Activated effector memory CD4-positive, alpha-beta T cell treated with Interleukin-2 at 50 U/mL for 16 hours (primary cell): ENCODE measurements around the gene MLN.

Experiments
- DNase-seq: peaks from one replicate; pipeline ENCODE4 v3.0.0-alpha.2; 2020

MLN gene

GRCh38 chr6:33803571-33804053 lies at the start of gene MLN:
MLN (minus strand) TSS chr6:33804003; CDS start chr6:33801163, 2,840 bp downstream.
- DNase-seq, result no peak

- DNase-seq, result no peak
Observed at GRCh38 chr6:33853026-33853425, 49.2 kb upstream of the MLN start.

- no peak for DNase-seq
Observed at GRCh38 chr6:33851959-33852358, 48.2 kb upstream of the MLN start.

- no peak for DNase-seq
Observed at GRCh38 chr6:33850869-33851541, 47.2 kb upstream of the MLN start.

- no peak for DNase-seq
Observed at GRCh38 chr6:33850296-33850695, 46.5 kb upstream of the MLN start.

GRCh38 chr6:33849500-33850075 lies 45.8 kb upstream of the MLN start:
- DNase-seq, result no peak

GRCh38 chr6:33848484-33848883 lies 44.7 kb upstream of the MLN start:
- no peak for DNase-seq

GRCh38 chr6:33847867-33848266 lies 44.1 kb upstream of the MLN start:
- no peak for DNase-seq

- DNase-seq, result no peak
Observed at GRCh38 chr6:33847078-33847477, 43.3 kb upstream of the MLN start.

GRCh38 chr6:33846226-33846625 lies 42.4 kb upstream of the MLN start:
- DNase-seq, result no peak

- DNase-seq, result no peak
Observed at GRCh38 chr6:33845031-33845745, 41.4 kb upstream of the MLN start.

GRCh38 chr6:33843131-33844121 lies 39.6 kb upstream of the MLN start:
- DNase-seq, result no peak

GRCh38 chr6:33841868-33842267 lies 38.1 kb upstream of the MLN start:
- no peak for DNase-seq

- DNase-seq, result no peak
Observed at GRCh38 chr6:33841070-33841469, 37.3 kb upstream of the MLN start.

- DNase-seq, result peak; percentile 16
Observed at GRCh38 chr6:33840048-33840926, 36.5 kb upstream of the MLN start.

GRCh38 chr6:33839399-33840047 lies 35.7 kb upstream of the MLN start:
- no peak for DNase-seq

GRCh38 chr6:33838983-33839382 lies 35.2 kb upstream of the MLN start:
- DNase-seq, result no peak

- no peak for DNase-seq
Observed at GRCh38 chr6:33837971-33838665, 34.3 kb upstream of the MLN start.

- no peak for DNase-seq
Observed at GRCh38 chr6:33836806-33837469, 33.1 kb upstream of the MLN start.
